Renal pelvis (tissue), 4 donors: ENCODE data around the gene POU2F2. TPM values are rescaled to one million over a fixed set of nuclear protein-coding genes. Genes with fewer than 3 reads are reported as not detected.
"Not testable (repeated sequence)": the region's sequence is repeated elsewhere in the genome, so short reads cannot be mapped to it uniquely, and the experiment has no call there.

ENCODE experiments used
- DNase-seq: peaks from one replicate; pipeline ENCODE4 v3.0.0-alpha.2; 2013
- polyA plus RNA-seq, 3 donors: library from polyadenylated mRNA; unstranded; fragments of 120-200 nt; gene quantifications; one replicate each; pipeline ENCODE4 v1.2.1, GENCODE V29; 2013; ENCODE audit not compliant: insufficient read length in 3 of 3

The POU2F2 gene
- polyA plus RNA-seq, 3 donors: 0.58 to 1.2 (median 1.2) TPM

- no peak for DNase-seq
Measured at GRCh38 chr19:42102877-42103276, 29.4 kb downstream of the POU2F2 start.

- not testable (repeated sequence) for DNase-seq
Measured at GRCh38 chr19:42100241-42100640, 32.0 kb downstream of the POU2F2 start.

DNA sequence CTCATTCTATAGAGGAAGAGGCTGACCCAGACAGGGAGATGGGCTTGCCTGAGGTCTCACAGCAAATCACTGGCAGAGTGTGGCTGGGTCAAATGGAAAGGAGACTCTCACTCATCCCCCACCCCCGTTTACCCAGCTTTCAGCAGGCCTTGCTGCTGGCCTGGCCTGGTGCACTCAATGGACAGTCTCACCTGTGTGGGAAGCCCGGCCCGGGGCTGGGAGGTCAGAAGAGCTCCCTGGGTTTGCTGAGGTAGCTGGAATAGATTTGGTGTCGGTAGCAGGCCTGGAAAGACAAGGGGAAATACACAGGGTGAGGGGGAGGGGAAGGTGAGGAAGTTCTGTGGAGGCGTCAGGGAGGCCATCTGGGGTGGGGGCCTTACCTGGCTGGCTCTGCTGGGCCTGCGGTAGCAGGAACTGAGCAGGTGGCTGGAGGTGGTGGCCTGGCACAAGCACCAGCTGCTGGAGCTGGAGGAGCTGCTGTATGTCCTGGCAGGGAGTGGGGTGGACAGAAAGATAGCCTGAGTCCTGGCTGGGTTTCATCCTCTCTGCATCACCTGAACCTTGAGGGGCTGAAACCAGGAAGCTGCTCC lies 32.8 kb downstream of the POU2F2 start:
- no peak for DNase-seq

GRCh38 chr19:42098781-42099180 lies 33.5 kb downstream of the POU2F2 start:
- DNase-seq: no peak

DNA sequence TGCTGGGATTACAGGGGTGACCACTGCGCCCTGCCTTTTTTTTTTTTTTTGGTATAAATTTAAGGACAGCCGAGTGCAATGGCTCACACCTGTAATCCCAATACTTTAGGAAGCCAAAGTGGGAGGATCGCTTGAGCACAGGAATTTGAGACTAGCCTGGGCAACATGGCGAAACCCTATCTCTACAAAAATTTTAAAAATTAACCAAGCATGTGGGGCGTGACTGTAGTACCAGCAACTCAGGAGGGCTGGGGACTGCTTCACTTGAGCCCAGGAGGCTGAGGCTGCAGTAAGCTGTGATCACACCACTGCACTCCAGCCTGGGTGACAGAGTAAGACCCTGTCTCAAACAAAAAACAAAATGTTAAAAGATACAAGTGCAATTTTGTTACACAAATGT lies 34.8 kb downstream of the POU2F2 start:
- DNase-seq: no peak

- DNase-seq: no peak
Measured at GRCh38 chr19:42096255-42096837, 35.9 kb downstream of the POU2F2 start.

GRCh38 chr19:42095814-42096230 lies 36.4 kb downstream of the POU2F2 start:
- no peak for DNase-seq

- no peak for DNase-seq
Measured at GRCh38 chr19:42095142-42095813, 37.0 kb downstream of the POU2F2 start.

DNA sequence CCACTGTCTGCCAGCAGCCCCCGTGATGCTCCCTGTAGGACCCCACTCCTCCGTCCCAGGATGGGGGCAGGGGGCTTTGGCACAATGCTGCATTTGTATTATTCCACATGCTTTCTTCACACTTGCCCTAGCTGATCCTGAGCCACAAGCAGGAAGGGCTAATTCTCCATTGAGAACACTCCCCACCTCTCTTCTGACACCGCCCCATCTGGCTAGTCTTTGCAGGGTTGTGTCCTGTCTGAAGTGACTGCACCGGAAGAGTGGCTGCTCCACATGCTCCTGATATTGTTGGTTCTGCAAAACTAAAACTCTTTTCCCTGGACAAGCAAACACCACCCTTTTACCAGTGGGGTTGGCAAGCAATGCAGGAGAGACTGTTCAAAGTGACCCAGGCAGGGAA lies 38.3 kb downstream of the POU2F2 start:
- no peak for DNase-seq

DNA sequence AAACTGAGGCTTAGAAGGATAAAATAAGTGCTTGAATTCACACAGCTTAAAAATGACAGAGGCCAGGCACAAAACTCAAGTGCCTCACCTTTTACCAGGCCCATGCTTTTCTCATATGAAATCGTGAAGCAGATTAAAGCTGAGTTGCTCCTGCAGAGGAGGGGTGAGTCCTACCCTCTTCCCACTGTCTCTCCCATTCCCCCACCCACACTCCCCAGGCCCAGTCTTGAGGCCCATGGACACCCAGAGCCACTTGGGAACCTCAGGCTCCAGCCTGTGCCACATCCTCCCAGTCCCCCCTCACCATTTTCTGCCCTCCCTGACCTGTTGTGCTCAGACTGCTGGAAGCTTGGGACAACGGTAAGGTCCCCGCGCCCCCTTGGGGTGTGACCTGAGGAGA lies 38.7 kb downstream of the POU2F2 start:
- no peak for DNase-seq

- DNase-seq: no peak
Measured at GRCh38 chr19:42092350-42092749, 39.9 kb downstream of the POU2F2 start.

- DNase-seq: no peak
Measured at GRCh38 chr19:42091742-42092141, 40.5 kb downstream of the POU2F2 start.

DNA sequence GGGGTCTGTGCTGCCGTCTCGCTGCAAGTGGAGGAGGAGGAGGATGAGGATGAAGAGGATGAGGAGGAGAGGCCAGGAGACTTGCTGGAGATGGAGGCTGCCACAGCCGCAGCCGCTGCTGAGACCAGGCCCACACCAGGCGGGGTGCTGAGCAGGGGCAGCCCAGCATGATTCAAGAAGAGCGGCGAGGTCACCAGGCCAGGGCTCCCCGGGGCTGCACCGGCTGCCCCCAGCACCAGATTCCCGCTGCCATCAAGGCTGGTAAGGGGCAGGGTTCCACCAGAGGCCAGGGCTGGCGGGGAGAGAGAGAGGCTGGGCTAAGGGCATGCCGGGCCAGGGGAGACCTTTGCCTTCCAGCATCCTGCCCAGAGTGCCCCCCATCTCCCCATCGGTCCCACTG lies 40.9 kb downstream of the POU2F2 start:
- DNase-seq: no peak

DNA sequence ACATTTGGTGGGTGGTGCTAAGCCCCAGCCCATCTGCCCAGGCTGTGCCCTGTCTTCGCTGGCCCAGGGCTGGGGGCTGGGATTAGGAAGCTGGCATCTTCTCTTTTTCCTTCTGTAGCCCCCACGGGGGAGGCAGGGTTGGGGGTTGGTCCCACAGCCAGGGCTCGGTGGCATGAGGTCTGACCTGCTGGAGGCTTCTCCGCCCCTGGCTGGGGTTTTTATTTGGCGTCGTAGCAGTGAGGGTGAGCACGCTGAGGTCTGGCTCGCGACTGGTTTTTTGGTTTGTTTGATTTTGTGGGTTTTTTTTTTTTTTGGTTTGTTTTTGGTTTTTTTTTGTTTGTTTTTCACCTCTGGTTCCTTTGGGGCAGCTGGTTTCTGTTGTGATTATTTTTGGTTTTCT lies 41.6 kb downstream of the POU2F2 start:
- no peak for DNase-seq

GRCh38 chr19:42089772-42090171 lies 42.5 kb downstream of the POU2F2 start:
- no peak for DNase-seq

DNA sequence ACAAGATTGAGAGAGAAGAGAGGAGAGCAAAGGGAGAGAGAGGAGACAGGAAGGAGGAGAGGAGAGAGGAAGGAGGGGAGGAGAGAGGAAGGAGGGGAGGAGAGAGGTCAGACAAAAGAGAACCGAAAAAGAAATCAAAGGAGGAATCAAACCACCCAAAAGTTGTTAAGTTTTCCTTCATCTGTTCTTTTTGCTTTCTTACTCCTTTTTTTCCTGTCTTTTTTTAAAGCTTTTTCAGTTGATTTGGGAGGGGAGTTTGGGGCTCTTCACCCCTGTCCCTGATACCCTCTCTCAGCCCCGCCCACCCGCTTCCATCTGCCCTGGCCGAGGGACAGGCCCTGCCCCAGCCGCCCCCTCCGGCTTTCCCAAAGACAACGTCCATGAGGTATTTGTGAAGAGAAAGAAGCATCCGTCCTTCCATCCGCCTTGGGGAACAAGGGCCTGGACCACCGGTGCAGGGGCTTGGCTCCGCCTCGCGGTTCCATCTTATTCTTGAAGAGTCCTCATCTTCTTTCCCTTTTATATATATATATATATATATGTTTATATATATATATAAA lies 43.0 kb downstream of the POU2F2 start:
- DNase-seq: no peak

GRCh38 chr19:42088471-42089190 lies 43.6 kb downstream of the POU2F2 start:
- DNase-seq: no peak

DNA sequence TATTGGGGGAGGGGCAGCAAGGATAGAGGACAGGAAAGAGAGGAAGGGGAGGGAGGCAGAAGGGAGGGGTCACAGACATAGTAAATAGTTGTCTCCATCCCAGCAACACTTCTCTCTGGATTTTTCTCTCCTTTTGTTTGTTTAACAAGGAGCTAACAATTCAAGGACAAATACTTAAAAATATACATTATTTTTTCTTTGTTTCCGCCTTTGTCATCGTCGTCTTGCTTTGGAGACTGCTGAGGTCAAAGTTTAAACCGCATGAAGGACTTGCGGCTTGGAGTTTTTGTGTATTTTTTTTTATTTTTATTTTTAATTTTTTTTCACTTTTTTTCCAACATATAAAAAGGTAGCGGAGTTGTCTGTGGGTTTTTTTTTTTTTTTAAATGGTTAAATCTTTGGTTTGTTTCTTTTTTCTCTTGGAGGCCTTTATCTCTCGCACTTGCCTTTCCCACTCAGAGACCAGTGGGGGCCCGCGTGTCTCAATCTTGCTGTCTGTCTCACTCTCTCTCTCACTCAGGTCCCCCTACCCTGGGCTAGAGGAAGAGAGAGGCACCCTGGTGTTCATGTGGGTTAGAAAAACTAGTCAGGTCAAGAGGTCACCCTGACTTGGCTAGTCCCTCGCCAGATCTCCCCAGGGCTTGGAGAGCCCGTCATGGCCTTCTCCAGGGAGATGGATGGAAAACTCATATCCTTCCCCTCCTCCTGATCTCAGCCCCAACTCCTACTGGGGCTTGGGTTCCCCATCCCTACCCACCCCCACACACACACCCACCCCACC lies 45.3 kb downstream of the POU2F2 start:
- no peak for DNase-seq

GRCh38 chr19:42086188-42086736 lies 46.0 kb downstream of the POU2F2 start:
- DNase-seq: no peak

GRCh38 chr19:42083537-42083936 lies 48.7 kb downstream of the POU2F2 start:
- DNase-seq: no peak

GRCh38 chr19:42081584-42082203 lies 50.6 kb downstream of the POU2F2 start:
- DNase-seq: no peak
